Adipose tissue (tissue), 3 donors: ENCODE data around the gene ST6GALNAC3. TPM values are rescaled to one million over a fixed set of nuclear protein-coding genes. Genes with fewer than 3 reads are reported as not detected.

ENCODE experiments used
- H3K27ac ChIP-seq: one replicate; pipeline ENCODE4 v1.5.1; 2013; ENCODE audit warnings: low read depth, low read length
- WGBS, 3 donors: extraction: QIAGEN DNeasy Blood & Tissue Kit; methylation state at CpG; one replicate each; pipeline ENCODE4 v1.1.7; 2013; 5-methylcytosine and 5-hydroxymethylcytosine counted together
- polyA plus RNA-seq, 3 donors: library from polyadenylated mRNA; stranded (reverse); fragments of 200-250 nt; gene quantifications; one replicate each; pipeline ENCODE4 v1.2.3, GENCODE V29; 2013
- donor health status: healthy with polysubstance abuse.
- donor health status: Bipolar disorder and iron deficiency.
- donor health status: healthy.

ST6GALNAC3 gene
- polyA plus RNA-seq, 3 donors = 1.1 to 8.8 (median 3.3) TPM

- H3K27ac ChIP-seq = no peak overlapping the region
- 97 to 98% (median 97%) methylated on average over 2 of the region's 2 CpGs for WGBS, 3 donors
Measured at GRCh38 chr1:76287917-76288316, 213.4 kb downstream of the ST6GALNAC3 start.

- no peak overlapping the region for H3K27ac ChIP-seq
- 87 to 90% (median 90%) methylated on average over 5 of the region's 5 CpGs for WGBS, 3 donors
Measured at GRCh38 chr1:76288758-76289483, 214.4 kb downstream of the ST6GALNAC3 start.

DNA sequence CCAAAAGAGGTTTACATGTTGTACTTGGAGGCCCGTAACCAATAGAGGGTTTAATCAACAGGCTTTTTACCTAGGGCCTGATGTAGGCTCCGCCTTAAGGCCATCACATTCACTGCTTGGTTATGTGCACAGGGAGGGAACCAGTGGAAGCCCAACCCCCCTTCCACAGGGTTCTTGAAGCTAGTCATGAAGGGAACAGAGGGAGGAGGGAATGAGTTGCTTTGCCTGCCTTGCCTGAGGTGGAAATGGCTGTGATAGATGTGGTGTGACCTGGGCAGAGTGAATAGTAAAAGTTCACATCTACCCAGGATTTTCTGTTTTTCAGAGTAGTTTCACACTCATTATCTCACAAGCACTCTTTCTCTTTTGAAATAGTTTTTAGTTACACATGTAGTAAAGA, 215.1 kb downstream of the ST6GALNAC3 start:
- WGBS, 3 donors = 93 to 97% (median 94%) methylated on average over 2 of the region's 2 CpGs
- H3K27ac ChIP-seq = no peak overlapping the region

DNA sequence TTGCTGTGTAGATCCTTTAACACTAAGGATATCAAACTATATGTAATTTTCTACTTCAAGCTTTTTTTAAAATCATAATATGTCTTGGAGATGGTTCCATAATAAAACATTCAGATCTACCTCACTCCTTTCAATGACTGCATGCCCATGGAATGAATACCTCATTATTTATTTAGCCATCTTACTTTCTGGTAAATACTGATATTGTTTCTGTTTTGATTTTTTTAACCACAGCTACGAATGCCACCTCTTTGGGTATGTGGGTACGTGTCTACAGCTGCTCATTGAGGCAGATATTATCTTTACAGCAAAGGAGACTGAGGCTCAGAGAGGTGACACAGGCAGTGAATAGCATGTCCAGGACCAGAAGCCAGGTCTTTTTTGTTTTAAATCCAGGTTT, 215.7 kb downstream of the ST6GALNAC3 start:
- H3K27ac ChIP-seq = no peak overlapping the region
- 72 to 83% (median 81%) methylated on average over 2 of the region's 2 CpGs for WGBS, 3 donors

DNA sequence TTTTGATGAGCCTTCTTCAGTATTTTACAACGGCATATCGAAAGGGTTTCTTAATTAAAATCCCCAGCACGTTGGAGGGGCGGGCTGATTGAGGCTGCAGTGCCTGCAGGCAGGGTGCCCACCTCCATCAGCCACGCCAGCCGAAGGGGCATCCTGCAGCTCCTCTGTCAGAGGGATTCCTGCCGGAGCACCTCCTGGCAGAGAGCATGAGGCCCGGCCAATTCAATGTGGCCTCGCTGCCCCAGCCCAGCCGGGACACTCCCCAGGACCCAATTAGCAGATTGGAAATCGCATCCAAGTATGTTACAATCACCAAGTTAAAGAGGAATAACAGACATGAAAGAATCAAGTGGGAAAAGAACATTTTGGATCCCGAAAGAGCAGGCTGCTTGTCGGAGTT, 216.6 kb downstream of the ST6GALNAC3 start:
- no peak overlapping the region for H3K27ac ChIP-seq
- WGBS, 3 donors = 72 to 83% (median 81%) methylated on average over 13 of the region's 13 CpGs

- 58 to 63% (median 59%) methylated on average over 1 of the region's 1 CpG for WGBS, 3 donors
- H3K27ac ChIP-seq = no peak overlapping the region
Measured at GRCh38 chr1:76291737-76292136, 217.2 kb downstream of the ST6GALNAC3 start.

DNA sequence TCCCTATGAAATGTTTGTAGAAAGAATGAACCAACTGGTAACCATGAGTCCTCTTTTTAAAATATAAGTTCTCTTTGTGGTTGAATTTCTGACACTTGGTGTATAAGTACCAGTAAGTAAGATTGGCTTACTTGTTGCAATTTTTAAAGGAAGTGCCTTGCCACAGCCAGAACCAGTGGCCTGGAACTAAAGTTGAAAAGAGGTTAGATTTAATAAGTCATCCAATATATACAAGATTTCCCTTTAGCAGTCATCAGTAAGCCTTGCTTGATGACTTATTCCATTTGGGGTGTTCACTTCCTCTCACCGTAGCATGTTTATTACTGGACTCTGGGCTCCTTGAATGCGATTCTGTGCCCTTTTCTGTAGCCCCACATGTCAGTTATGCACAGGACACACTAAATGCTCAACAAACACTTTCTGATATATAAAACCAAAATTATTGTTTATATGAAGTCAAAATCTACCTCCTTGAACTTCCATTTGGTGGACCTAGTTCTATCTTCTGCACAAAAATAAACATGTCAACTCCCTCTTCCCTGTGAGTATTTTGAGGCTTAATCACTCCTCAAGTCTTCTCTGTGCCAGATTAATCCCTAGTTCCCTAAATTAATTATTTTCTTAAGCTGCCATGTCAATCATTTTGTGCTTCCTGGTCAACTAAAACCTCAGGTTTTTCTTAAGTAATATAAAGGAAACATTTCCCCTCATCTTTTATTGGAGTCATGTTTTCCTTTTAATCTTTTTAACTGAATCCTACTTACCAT, 218.1 kb downstream of the ST6GALNAC3 start:
- WGBS, 3 donors = 88 to 91% (median 90%) methylated on average over 2 of the region's 2 CpGs
- H3K27ac ChIP-seq = no peak overlapping the region

DNA sequence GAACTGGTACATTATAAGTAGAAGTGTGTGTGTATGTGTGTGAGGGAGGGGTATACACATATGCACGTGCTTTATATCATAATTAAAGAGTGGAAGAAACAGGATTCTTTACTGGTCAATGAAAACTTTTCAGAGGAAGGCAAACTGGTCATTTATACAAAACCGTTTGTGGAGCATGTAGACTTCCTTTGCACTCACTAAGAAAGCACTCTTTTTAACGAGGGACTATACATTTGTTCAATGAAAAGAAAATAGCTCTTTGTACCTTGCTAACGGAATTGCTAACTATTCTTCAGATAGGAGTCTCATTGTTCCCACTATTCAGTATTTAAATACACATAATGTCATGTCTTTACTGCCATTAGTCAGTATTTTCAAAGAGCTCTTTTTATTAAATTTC, 219.3 kb downstream of the ST6GALNAC3 start:
- WGBS, 3 donors = 49 to 75% (median 64%) methylated on average over 4 of the region's 4 CpGs
- no peak overlapping the region for H3K27ac ChIP-seq

DNA sequence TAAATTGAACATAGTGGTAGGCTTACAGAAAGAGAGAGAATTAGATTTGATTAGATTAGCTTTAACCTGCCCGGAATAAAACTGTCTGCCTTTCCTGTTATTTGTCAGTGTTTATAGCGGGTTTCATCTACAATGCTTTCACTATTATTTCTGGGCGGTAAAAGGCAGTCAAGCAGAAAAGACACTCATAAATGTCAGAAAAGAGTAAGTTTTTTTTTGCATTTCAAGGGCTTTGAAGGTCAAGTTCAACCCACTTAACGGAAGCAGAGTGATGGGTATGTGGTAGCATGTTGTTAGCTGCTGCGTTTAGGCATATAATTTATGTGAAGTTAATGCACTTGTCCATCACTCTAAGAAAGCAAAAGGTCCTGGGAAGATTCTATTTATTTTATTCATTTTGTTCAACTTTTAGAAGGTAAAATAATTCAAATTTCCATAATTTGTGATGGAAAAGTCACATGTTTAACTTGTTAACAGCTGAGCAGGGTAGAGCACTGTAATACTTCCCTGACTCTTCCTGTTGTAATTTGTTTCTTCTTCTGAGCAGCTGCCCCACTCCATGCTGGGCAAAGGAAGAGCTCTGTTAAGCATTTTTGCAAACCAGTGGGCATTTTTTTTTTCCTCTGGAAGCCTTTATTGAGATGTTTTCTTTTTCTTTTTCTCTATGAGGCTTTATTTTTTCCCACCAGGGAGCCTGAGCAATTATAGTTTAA, 220.1 kb downstream of the ST6GALNAC3 start:
- 65 to 82% (median 71%) methylated on average over 5 of the region's 5 CpGs for WGBS, 3 donors
- H3K27ac ChIP-seq = no peak overlapping the region

- WGBS, 3 donors = 37 to 82% (median 74%) methylated on average over 4 of the region's 4 CpGs
- H3K27ac ChIP-seq = no peak overlapping the region
Measured at GRCh38 chr1:76298399-76298798, 223.9 kb downstream of the ST6GALNAC3 start.

GRCh38 chr1:76299036-76299435, 224.5 kb downstream of the ST6GALNAC3 start:
- no peak overlapping the region for H3K27ac ChIP-seq
- 90 to 96% (median 95%) methylated on average over 3 of the region's 3 CpGs for WGBS, 3 donors

DNA sequence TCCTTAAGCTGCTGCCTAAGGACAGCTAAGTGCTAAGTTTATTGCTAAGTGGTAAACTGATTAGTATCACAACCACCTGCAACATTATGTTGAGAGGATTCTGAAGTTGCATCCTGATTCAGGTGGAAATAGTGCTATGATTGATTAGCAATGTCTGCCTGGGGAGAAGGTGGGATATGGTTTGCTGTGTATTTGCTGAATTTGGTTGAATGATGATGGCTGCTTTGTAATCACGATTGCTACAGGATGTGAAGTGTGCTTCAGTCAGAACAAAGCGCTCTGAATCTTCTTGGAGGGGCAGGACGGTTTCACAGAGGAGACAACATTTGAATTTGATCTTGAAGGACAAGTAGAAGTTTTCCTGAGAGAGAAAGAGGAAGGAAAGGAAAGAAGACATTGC, 226.0 kb downstream of the ST6GALNAC3 start:
- H3K27ac ChIP-seq = no peak overlapping the region
- WGBS, 3 donors = 82 to 90% (median 89%) methylated on average over 3 of the region's 3 CpGs

GRCh38 chr1:76302711-76303339, 228.3 kb downstream of the ST6GALNAC3 start:
- 66 to 84% (median 78%) methylated on average over 4 to 5 of the region's 5 CpGs for WGBS, 3 donors

GRCh38 chr1:76303340-76303717, 228.8 kb downstream of the ST6GALNAC3 start:
- H3K27ac ChIP-seq = no peak overlapping the region
- 83 to 95% (median 92%) methylated on average over 3 of the region's 3 CpGs for WGBS, 3 donors

More at GRCh38 chr1:76302711-76303339, 228.3 kb downstream of the ST6GALNAC3 start:
- no peak overlapping the region for H3K27ac ChIP-seq

DNA sequence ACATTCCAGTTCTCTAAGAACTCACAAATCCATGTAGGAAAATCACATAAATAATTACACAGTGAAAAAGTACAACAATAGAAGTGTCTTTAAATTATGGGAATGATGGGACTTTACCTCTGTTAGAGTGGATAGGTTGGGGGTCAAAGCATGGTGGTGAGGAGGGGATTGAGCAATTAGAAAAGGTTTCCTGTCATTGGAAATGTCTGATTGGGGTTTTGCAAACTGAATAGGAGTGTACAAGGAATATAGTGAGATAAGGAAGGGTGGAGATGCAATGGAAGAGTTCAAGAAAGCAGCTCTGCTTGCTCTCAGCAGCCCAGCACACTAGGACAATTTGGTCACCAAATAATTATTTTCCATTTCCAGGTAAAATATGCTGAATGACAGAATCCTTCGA, 238.8 kb downstream of the ST6GALNAC3 start:
- WGBS, 3 donors = 76 to 100% (median 84%) methylated on average over 1 of the region's 1 CpG
- H3K27ac ChIP-seq = no peak overlapping the region

DNA sequence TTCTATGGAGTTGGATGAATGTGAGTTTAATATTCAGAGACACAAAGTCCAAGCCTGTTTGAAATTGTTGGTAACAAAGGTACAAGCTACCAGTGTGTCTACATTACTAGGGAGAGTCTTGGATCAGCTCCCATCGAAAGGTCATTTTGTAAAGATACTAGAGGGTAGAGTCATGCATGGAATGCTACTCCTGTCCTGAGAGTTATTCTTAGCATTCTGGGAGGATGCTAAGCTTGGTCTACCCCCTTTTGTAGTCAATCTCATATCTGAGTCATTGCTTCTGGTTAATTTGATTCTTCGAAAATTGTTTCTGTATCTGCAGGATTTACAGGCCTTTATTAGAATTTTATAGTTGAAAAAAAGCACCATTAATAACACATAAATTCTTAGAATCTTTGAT, 240.2 kb downstream of the ST6GALNAC3 start:
- H3K27ac ChIP-seq = no peak overlapping the region
- WGBS, 3 donors = 86 to 89% (median 89%) methylated on average over 2 of the region's 2 CpGs

DNA sequence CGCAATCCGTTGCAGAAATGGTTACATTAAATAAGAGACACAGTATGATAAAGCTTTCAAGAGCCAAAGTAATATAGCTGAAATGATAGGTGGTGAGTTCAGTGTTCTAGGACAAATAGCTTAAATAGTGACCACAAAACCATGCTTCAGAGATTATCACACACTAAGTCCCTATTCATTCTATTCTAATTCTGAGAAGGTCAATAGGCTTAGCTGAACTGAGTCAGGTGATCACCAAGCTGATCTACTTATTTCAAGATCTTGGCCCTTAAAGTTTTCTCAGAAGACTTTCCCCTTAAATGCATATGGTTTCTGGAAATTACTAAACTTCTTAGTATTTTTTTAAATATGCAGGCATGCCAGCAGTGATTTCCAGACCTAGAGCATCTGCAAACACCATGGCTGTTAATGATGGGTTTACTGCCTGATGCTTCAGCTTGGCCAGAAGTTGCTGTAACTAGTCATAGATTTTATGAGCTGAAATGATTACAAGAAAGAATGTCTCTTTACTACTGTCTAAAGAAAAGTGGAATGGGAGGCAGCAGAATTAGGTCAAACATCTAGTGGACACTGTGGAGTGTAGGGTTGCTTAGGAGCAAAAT, 242.9 kb downstream of the ST6GALNAC3 start:
- 91 to 98% (median 94%) methylated on average over 2 of the region's 2 CpGs for WGBS, 3 donors
- no peak overlapping the region for H3K27ac ChIP-seq

- WGBS, 3 donors = 13 to 22% (median 14%) methylated on average over 3 of the region's 3 CpGs
- H3K27ac ChIP-seq = no peak overlapping the region
Measured at GRCh38 chr1:76330991-76331603, 256.6 kb downstream of the ST6GALNAC3 start.
